Measurements from ENCODE around the gene TREML1.

The TREML1 gene

GRCh38 chr6:41177695-41178094 lies 23.5 kb upstream of the TREML1 start:
- H3K4me3 ChIP-seq (ENCODE audit: low read depth, low read length) = no peak overlapping the region
- DNase-seq (ENCODE audit: low read depth) = no peak
- TF ChIP-seq CTCF (IDR thresholded peaks at IDR 0.05; ENCODE audit: control insufficient read depth, extremely low read depth, insufficient read depth) = no peak

GRCh38 chr6:41177287-41177686 lies 23.1 kb upstream of the TREML1 start:
- H3K4me3 ChIP-seq (ENCODE audit: low read depth, low read length) = no peak overlapping the region
- DNase-seq (ENCODE audit: low read depth) = no peak
- no peak for TF ChIP-seq CTCF (IDR thresholded peaks at IDR 0.05; ENCODE audit: control insufficient read depth, extremely low read depth, insufficient read depth)

- no peak overlapping the region for H3K4me3 ChIP-seq (ENCODE audit: low read depth, low read length)
- DNase-seq (ENCODE audit: low read depth) = no peak
- no peak for TF ChIP-seq CTCF (IDR thresholded peaks at IDR 0.05; ENCODE audit: control insufficient read depth, extremely low read depth, insufficient read depth)
Observed at GRCh38 chr6:41176189-41176588, 22.0 kb upstream of the TREML1 start.

- no peak for TF ChIP-seq CTCF (IDR thresholded peaks at IDR 0.05; ENCODE audit: control insufficient read depth, extremely low read depth, insufficient read depth)
- no peak overlapping the region for H3K4me3 ChIP-seq (ENCODE audit: low read depth, low read length)
- no peak for DNase-seq (ENCODE audit: low read depth)
Observed at GRCh38 chr6:41175084-41175483, 20.9 kb upstream of the TREML1 start.

- TF ChIP-seq CTCF (IDR thresholded peaks at IDR 0.05; ENCODE audit: control insufficient read depth, extremely low read depth, insufficient read depth) = no peak
- H3K4me3 ChIP-seq (ENCODE audit: low read depth, low read length) = no peak overlapping the region
- no peak for DNase-seq (ENCODE audit: low read depth)
Observed at GRCh38 chr6:41174610-41175009, 20.5 kb upstream of the TREML1 start.

GRCh38 chr6:41171908-41172307 lies 17.8 kb upstream of the TREML1 start:
- no peak overlapping the region for H3K4me3 ChIP-seq (ENCODE audit: low read depth, low read length)
- no peak for DNase-seq (ENCODE audit: low read depth)
- TF ChIP-seq CTCF (IDR thresholded peaks at IDR 0.05; ENCODE audit: control insufficient read depth, extremely low read depth, insufficient read depth) = no peak

GRCh38 chr6:41170547-41171160 lies 16.5 kb upstream of the TREML1 start:
- TF ChIP-seq CTCF (IDR thresholded peaks at IDR 0.05; ENCODE audit: control insufficient read depth, extremely low read depth, insufficient read depth) = no peak
- no peak overlapping the region for H3K4me3 ChIP-seq (ENCODE audit: low read depth, low read length)
- DNase-seq (ENCODE audit: low read depth) = no peak

Data from LNCaP clone FGC (cell line).